Neural cell (in vitro differentiated cells): ENCODE measurements around the gene RSKR. TPM values are rescaled to one million over a fixed set of nuclear protein-coding genes. Genes with fewer than 3 reads are reported as not detected.

ENCODE experiments used
- H2AFZ ChIP-seq: fragments of 200-600, 300-800 bp; sonication (generic), shearing (Covaris generic); 2 replicates; pipeline ENCODE4 v1.6.0; 2014; ENCODE audit warnings: low read depth, mild to moderate bottlenecking, antibody characterized with exemption, low read length, moderate library complexity
- H3F3A ChIP-seq: fragments of 200-600 bp; shearing (Covaris generic); 2 replicates; pipeline ENCODE4 v1.6.1; 2016; ENCODE audit warnings: mild to moderate bottlenecking, moderate library complexity, mixed read lengths, antibody characterized with exemption, low read length; ENCODE audit not compliant: insufficient read depth, poor library complexity, severe bottlenecking
- H3K27ac ChIP-seq: fragments of 200-600, 300-800 bp; sonication (generic), shearing (Covaris generic); 2 replicates; pipeline ENCODE4 v1.5.1; 2014; ENCODE audit warnings: mild to moderate bottlenecking, low read length, moderate library complexity
- H3K27me3 ChIP-seq: fragments of 300-800, 200-600 bp; sonication (generic), shearing (Covaris generic); 2 replicates; pipeline ENCODE4 v1.6.0; 2014; ENCODE audit warnings: mild to moderate bottlenecking, low read depth, low read length, moderate library complexity; ENCODE audit not compliant: insufficient read depth
- H3K36me3 ChIP-seq: fragments of 300-800, 200-600 bp; sonication (generic), shearing (Covaris generic); 2 replicates; pipeline ENCODE4 v1.5.1; 2014; ENCODE audit warnings: mild to moderate bottlenecking, antibody characterized with exemption, low read length, moderate library complexity; ENCODE audit not compliant: insufficient read depth
- H3K4me2 ChIP-seq: fragments of 300-800, 200-600 bp; sonication (generic), shearing (Covaris generic); 2 replicates; pipeline ENCODE4 v1.6.0; 2014; ENCODE audit warnings: mild to moderate bottlenecking, low read length
- H3K4me3 ChIP-seq: fragments of 300-800, 200-600 bp; sonication (generic), shearing (Covaris generic); 2 replicates; pipeline ENCODE4 v1.5.1; 2014; ENCODE audit warnings: mild to moderate bottlenecking, low read length, moderate library complexity
- H3K79me2 ChIP-seq: fragments of 200-600 bp; shearing (Covaris generic); replicated peaks from 2 replicates; pipeline ENCODE4 v1.6.0; 2014; ENCODE audit warnings: mild to moderate bottlenecking, low read length, moderate library complexity; ENCODE audit not compliant: insufficient read depth
- H3K9ac ChIP-seq: fragments of 300-800, 200-600 bp; sonication (generic), shearing (Covaris generic); 2 replicates; pipeline ENCODE4 v1.6.1; 2016; ENCODE audit warnings: mild to moderate bottlenecking, low read length, mixed read lengths
- H3K9me2 ChIP-seq: fragments of 200-600 bp; shearing (Covaris generic); 2 replicates; pipeline ENCODE4 v1.6.1; 2016; ENCODE audit warnings: mild to moderate bottlenecking, low read length, mixed read lengths; ENCODE audit not compliant: insufficient read depth
- H3K9me3 ChIP-seq: fragments of 200-600, 300-800 bp; sonication (generic), shearing (Covaris generic); 2 replicates; pipeline ENCODE4 v1.6.1; 2016; ENCODE audit warnings: mild to moderate bottlenecking, mixed run types, low read length, moderate library complexity, mixed read lengths
- H4K20me1 ChIP-seq: fragments of 200-600 bp; shearing (Covaris generic); 2 replicates; pipeline ENCODE4 v1.6.1; 2016; ENCODE audit warnings: mild to moderate bottlenecking, mixed run types; ENCODE audit not compliant: insufficient read depth
- CTCF ChIP-seq: fragments of 450-650 bp; IDR thresholded peaks from 2 replicates; pipeline ENCODE4 v1.5.1; 2014; ENCODE audit warnings: antibody characterized with exemption, mild to moderate bottlenecking, moderate library complexity; ENCODE audit not compliant: poor library complexity, severe bottlenecking
- EP300 ChIP-seq: fragments of 450-650 bp; conservative IDR thresholded peaks from 2 replicates; pipeline ENCODE4 v1.6.1; 2014; ENCODE audit warnings: antibody characterized with exemption, mild to moderate bottlenecking, moderate library complexity; ENCODE audit not compliant: poor library complexity, severe bottlenecking
- EZH2 ChIP-seq: fragments of 200-600, 300-800 bp; shearing (Covaris generic), sonication (generic); IDR thresholded peaks from 2 replicates; pipeline ENCODE4 v1.6.1; 2014; ENCODE audit warnings: antibody characterized with exemption, low read length, borderline replicate concordance, mild to moderate bottlenecking; ENCODE audit not compliant: insufficient read depth, poor library complexity, severe bottlenecking
- MXI1 ChIP-seq: fragments of 450-650 bp; conservative IDR thresholded peaks from 2 replicates; pipeline ENCODE4 v1.6.1; 2014; ENCODE audit warnings: antibody characterized with exemption, mild to moderate bottlenecking; ENCODE audit not compliant: poor library complexity, severe bottlenecking
- POLR2AphosphoS5 ChIP-seq: IDR thresholded peaks from 2 replicates; pipeline ENCODE4 v1.6.1; 2012
- RAD21 ChIP-seq: fragments of 450-650 bp; conservative IDR thresholded peaks from 2 replicates; pipeline ENCODE4 v1.6.1; 2014; ENCODE audit warnings: antibody characterized with exemption, mild to moderate bottlenecking, moderate library complexity
- REST ChIP-seq: IDR thresholded peaks from 2 replicates; pipeline ENCODE4 v1.6.1; 2012; ENCODE audit warnings: borderline replicate concordance
- SMC3 ChIP-seq: fragments of 450-650 bp; conservative IDR thresholded peaks from 2 replicates; pipeline ENCODE4 v1.6.1; 2014; ENCODE audit warnings: antibody characterized with exemption, mild to moderate bottlenecking, moderate library complexity; ENCODE audit not compliant: poor library complexity
- TAF1 ChIP-seq: IDR thresholded peaks from 2 replicates; pipeline ENCODE4 v1.6.1; 2012; ENCODE audit warnings: low read depth
- polyA plus RNA-seq: library from polyadenylated mRNA; depleted of rRNA; stranded (reverse); fragments of >200 nt; gene quantifications from 2 replicates; pipeline ENCODE4 v1.2.3, GENCODE V29; 2014

Gene RSKR
- polyA plus RNA-seq, 1 donor from 2014 or later = 47.5 TPM

GRCh38 chr17:28573966-28574480, 40.0 kb downstream of the RSKR start:
- H3K27ac ChIP-seq = no peak overlapping the region
- H3K27me3 ChIP-seq = no peaks in the 10 kb centered on the region
- no peak overlapping the region for H3K9ac ChIP-seq
- no peak overlapping the region for H3K4me3 ChIP-seq
- H3K9me2 ChIP-seq = no peaks in the 10 kb centered on the region
- no peaks in the 10 kb centered on the region for H3F3A ChIP-seq
- no peaks in the 10 kb centered on the region for H3K36me3 ChIP-seq
- no peak overlapping the region for H2AFZ ChIP-seq
- TF ChIP-seq SMC3 (no peak), EZH2 (no peak), RAD21 (no peak), EP300 (no peak), REST (no peak), TAF1 (no peak), CTCF (no peak), MXI1 (no peak), POLR2AphosphoS5 (no peak)
- peaks cover 13% of the 10 kb centered on the region for H3K79me2 ChIP-seq
- no peaks in the 10 kb centered on the region for H4K20me1 ChIP-seq
- no peak overlapping the region for H3K4me2 ChIP-seq
- H3K9me3 ChIP-seq = no peaks in the 10 kb centered on the region

- no peak overlapping the region for H3K27ac ChIP-seq
- TF ChIP-seq RAD21 = no peak
These were observed 40.5 kb downstream of the RSKR start for GRCh38 chr17:28573521-28573920.

GRCh38 chr17:28573040-28573380, 41.0 kb downstream of the RSKR start:
- H3K27me3 ChIP-seq = no peaks in the 10 kb centered on the region
- no peaks in the 10 kb centered on the region for H3K9me2 ChIP-seq
- no peaks in the 10 kb centered on the region for H3K9me3 ChIP-seq
- H2AFZ ChIP-seq = no peak overlapping the region
- H3F3A ChIP-seq = no peaks in the 10 kb centered on the region
- no peak overlapping the region for H3K4me2 ChIP-seq
- H3K9ac ChIP-seq = no peak overlapping the region
- TF ChIP-seq POLR2AphosphoS5 (no peak), REST (no peak), TAF1 (no peak), EZH2 (no peak), MXI1 (no peak), EP300 (no peak), RAD21 (no peak), CTCF (no peak), SMC3 (no peak)
- no peak overlapping the region for H3K27ac ChIP-seq
- H3K79me2 ChIP-seq = peaks cover 16% of the 10 kb centered on the region
- no peaks in the 10 kb centered on the region for H3K36me3 ChIP-seq
- no peak overlapping the region for H3K4me3 ChIP-seq
- H4K20me1 ChIP-seq = no peaks in the 10 kb centered on the region

More at GRCh38 chr17:28573521-28573920, 40.5 kb downstream of the RSKR start:
- H4K20me1 ChIP-seq = no peaks in the 10 kb centered on the region
- no peaks in the 10 kb centered on the region for H3K9me2 ChIP-seq
- H3K9me3 ChIP-seq = no peaks in the 10 kb centered on the region
- H3K79me2 ChIP-seq = peaks cover 13% of the 10 kb centered on the region
- no peak overlapping the region for H3K9ac ChIP-seq
- H3K4me3 ChIP-seq = no peak overlapping the region
- H3K4me2 ChIP-seq = no peak overlapping the region
- no peaks in the 10 kb centered on the region for H3F3A ChIP-seq
- no peak overlapping the region for H2AFZ ChIP-seq
- no peaks in the 10 kb centered on the region for H3K27me3 ChIP-seq
- H3K36me3 ChIP-seq = no peaks in the 10 kb centered on the region
